G401 (cell line): ENCODE results near the gene CAMTA2. TPM values are rescaled to one million over a fixed set of nuclear protein-coding genes. Genes with fewer than 3 reads are reported as not detected.

Experiments
- DNase-seq: peaks from one replicate; pipeline ENCODE4 v3.0.0-alpha.2; 2015; ENCODE audit warnings: low spot score
- in situ Hi-C: cut with HindIII; loops from 2 replicates; pipeline ENCODE4 v1.10.0; 2016; ENCODE audit warnings: low sequenced_read_pairs, mixed read lengths
- total RNA-seq: library from RNA; depleted of rRNA; stranded (reverse); fragments of >200 nt; shearing (Covaris generic); gene quantifications from 2 replicates; pipeline ENCODE4 v1.2.3, GENCODE V29; 2014

The CAMTA2 gene
- total RNA-seq, 1 experiment from 2014 or later = 6.9 TPM

DNA sequence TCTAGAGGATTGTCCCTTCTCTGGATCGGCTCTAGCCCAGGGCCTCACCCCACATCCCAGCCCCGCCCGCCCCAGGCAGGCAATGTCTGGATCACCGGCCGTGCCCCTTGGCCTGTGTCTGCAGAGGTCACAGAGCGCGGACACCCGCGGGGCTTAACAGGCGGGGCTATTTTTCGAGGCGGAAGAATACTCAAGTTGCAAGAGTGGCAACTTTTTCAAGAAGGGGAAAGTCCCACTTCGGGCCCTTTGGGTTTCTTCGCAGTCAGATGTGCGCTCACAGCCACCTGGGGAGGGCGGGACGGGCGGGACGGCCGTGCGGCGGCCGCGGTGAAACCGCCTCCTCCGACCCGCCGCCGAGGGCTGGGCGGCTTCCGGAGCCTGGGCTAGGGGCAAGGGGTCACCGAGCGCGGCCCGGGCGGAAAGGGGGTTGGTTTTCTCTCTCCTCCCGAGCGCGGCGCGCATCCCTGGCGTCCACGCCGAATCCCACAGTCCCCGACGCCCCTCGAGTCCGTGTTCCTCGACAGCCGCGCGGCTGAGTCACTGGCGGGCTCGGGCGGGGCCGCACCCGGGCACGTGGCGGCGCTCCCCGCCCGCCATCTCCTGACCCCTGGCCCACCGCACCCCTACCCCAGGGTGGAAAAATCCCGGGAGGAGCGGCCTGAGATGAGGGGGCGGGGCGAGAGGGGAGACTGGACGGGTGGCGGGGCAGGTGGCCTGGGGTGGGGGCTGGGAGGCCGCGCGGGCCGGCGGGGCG, 38.0 kb downstream of the CAMTA2 start:
- in situ Hi-C loops = no loop called here
- peak; percentile 25 for DNase-seq

DNA sequence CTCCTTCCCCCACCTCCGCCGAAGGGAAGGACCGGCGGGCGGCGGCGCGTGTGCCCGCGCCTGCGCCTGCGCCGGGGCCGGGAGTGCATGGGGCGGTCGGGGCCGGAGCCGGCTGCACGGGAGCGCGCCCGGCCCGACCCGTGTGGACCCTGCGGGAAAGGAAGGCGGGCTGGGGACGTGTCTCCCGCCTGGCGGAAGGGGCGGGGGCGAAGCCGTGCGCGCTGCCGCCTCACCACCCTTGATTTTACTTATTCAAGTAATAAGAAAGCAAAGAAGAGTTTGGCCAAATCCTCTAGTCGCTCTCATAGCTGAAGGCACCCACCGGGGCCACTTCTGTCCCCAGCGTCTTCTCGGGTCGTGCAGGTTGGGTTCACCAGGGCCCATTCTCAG, 38.5 kb downstream of the CAMTA2 start:
- peak; percentile 84 for DNase-seq
- in situ Hi-C loops = no loop called here

GRCh38 chr17:4948166-4948930, 39.1 kb downstream of the CAMTA2 start, which contains the start of gene PFN1:
Gene PFN1 (minus strand): TSS chr17:4948530. CDS start chr17:4948394, 136 bp downstream.
- DNase-seq = peak; percentile 90
- in situ Hi-C loops = no loop called here

- peak; percentile 27 for DNase-seq
- in situ Hi-C loops = no loop called here
These were observed 39.9 kb downstream of the CAMTA2 start for GRCh38 chr17:4947411-4948165.

GRCh38 chr17:4947010-4947410, 40.5 kb downstream of the CAMTA2 start:
- no peak for DNase-seq
- in situ Hi-C loops = no loop called here

GRCh38 chr17:4946312-4946976, 41.0 kb downstream of the CAMTA2 start:
- no peak for DNase-seq
- in situ Hi-C loops = no loop called here

DNA sequence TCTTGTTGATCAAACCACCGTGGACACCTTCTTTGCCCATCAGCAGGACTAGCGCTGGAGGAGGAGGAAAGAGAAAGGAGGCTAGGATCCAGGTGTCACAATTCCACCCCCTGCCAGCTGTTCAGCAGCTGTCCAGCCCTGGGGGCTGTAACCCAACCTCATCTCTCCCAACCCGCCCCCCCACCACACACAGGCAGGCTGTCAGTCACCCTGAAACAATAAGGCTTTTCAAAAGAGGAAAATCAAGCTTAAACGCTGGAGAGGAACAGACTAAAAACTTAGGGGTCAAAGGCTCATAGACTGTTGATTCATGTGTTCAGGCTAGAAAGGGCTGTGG, 41.6 kb downstream of the CAMTA2 start:
- DNase-seq = no peak
- in situ Hi-C loops = no loop called here

- in situ Hi-C loops = no loop called here
- peak; percentile 23 for DNase-seq
These were observed 42.1 kb downstream of the CAMTA2 start for GRCh38 chr17:4945176-4945943.

GRCh38 chr17:4944554-4945175, 42.8 kb downstream of the CAMTA2 start:
- no peak for DNase-seq
- in situ Hi-C loops = no loop called here

GRCh38 chr17:4944163-4944553, 43.3 kb downstream of the CAMTA2 start:
- in situ Hi-C loops = no loop called here
- DNase-seq = no peak

DNA sequence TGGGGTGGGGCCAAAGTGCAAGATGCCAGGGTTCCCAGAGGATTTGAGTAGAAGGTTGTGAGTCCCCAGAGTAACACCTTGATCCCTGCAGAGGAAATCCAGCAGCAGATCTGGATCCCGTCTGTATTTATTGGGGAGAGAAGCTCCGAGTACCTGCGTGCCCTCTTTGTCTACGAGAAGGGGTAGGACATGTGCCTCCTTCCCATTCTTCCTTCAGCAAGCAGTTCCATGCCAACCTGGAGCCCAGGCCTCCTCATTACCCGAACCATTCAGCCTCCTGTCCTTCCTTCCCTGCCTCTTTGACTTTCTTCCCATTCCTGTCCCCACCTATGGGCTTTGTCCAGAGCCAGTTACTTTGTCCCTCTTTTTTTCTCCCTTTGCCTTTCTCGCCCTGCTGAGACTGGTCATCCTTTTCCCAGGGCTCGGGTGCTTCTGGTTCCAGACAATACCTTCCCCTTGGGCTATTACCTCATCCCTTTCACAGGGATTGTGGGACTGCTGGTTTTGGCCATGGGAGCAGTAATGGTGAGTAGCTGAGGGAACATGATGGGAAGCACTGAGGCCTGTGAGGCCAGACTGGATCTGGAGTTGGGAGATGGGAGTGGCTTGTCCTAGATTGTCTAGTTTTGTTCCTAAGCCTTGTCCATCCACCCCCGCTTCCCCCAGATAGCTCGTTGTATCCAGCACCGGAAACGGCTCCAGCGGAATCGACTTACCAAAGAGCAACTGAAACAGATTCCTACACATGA, 44.5 kb downstream of the CAMTA2 start:
- in situ Hi-C loops = no loop called here
- no peak for DNase-seq

- in situ Hi-C loops = no loop called here
- DNase-seq = no peak
These were observed 46.2 kb downstream of the CAMTA2 start for GRCh38 chr17:4941319-4941610.

DNA sequence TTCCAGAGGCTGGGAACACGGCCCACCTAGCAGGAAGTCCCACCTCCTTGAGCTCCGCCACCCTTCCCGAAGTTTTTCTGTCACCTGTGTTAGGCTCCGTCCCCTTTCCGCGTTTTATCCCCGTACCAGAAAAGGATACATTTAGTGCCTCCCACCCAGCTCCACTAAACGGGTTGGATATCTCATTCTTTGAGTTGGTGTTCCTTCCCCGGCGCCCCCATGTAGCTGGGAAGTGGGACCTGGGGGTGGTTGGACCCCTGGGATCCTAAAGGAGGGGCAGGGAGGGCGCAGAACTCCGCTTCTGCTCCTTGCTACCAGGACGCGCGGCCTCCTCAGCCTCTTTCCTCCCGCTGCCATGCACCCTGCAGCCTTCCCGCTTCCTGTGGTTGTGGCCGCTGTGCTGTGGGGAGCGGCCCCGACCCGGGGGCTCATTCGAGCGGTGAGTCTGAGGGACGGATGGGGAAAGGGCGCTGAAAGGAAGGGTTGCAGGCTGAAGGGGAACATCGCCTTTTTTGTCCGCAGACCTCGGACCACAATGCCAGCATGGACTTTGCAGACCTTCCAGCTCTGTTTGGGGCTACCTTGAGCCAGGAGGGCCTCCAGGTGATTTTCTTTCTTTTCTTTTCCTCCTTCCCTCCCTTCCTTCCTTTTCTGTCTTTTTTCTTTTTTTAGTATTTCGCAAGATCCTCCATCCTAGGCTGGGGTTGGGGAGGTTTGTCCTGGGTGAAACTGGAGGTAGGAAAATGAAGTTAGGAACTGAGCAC, 46.7 kb downstream of the CAMTA2 start:
- DNase-seq = no peak

GRCh38 chr17:4939796-4940554, 47.5 kb downstream of the CAMTA2 start, which contains the start of the genes RNF167 and SLC25A11:
Gene RNF167 (plus strand): TSS chr17:4940268. CDS start chr17:4940910, 642 bp downstream.
Gene SLC25A11 (minus strand): TSS chr17:4940046. CDS start chr17:4939910, 136 bp downstream.
- in situ Hi-C loops = no loop called here

More for the DNA sequence above, 46.7 kb downstream of the CAMTA2 start:
- in situ Hi-C loops = no loop called here

DNA sequence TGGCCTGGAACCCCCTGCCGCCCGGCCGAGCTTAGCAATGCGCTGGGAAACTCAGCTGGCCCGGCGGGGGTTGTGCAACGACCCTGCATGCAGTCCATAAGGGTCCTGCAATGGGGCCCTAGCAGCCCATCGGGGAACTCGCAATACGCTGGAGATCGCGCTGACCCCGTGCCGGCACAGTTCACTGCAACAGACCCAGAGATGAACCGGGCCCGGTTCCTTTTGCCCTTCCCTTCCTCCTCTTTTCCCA, 48.0 kb downstream of the CAMTA2 start:
- in situ Hi-C loops = no loop called here
- no peak for DNase-seq

More at GRCh38 chr17:4939796-4940554, 47.5 kb downstream of the CAMTA2 start, which contains the start of the genes RNF167 and SLC25A11:
- peak; percentile 99 for DNase-seq
